Measurements from ENCODE around the gene OXNAD1. TPM values are rescaled to one million over a fixed set of nuclear protein-coding genes. Genes with fewer than 3 reads are reported as not detected.

OXNAD1 gene
- total and polyA plus RNA-seq, 2 donors (not counting 1 experiment from before 2014, with no cell fraction given) = 6.4 to 10.4 TPM

DNA sequence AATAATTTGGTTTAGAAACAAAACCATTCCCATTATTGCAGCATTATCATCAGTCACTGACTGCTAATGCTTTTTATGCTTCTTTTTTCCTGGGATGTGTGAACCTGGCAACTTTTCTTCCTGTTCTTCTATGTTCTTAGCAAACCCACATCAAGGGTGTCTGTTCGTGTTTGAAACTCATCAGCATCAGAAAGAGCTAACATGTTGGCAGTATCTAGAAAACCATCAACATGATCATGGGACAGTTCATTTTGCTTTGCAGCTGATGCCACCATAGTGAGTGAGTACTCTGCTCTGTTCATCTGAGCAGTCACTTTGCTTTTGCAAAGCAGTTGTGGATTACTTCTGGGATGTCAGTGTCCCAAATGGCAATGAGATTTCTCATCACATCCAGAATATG, 6.1 kb upstream of the OXNAD1 start:
- no peak overlapping the region for H3K9ac ChIP-seq (ENCODE audit: insufficient read depth, low read length)
- H3K27ac ChIP-seq (ENCODE audit: insufficient read depth, low read length) = no peak overlapping the region
- H3K4me1 ChIP-seq (ENCODE audit: control insufficient read depth, extremely low read depth, insufficient read depth, low read length) = no peaks in the 10 kb centered on the region
- DNase-seq (ENCODE audit: low read depth in 2 of 2) = no peak
- H3K4me2 ChIP-seq (ENCODE audit: extremely low read depth, insufficient read depth, low read length) = no peak overlapping the region
- H3K9me3 ChIP-seq (ENCODE audit: control insufficient read depth, insufficient read depth, low read depth, low read length) = no peaks in the 10 kb centered on the region
- TF ChIP-seq EZH2 (IDR thresholded peaks at IDR 0.05; ENCODE audit: low read length, missing control alignments) (no peak), CTCF (conservative IDR thresholded peaks at IDR 0.05 in 1 of 2, IDR thresholded peaks at IDR 0.05 in 1 of 2; ENCODE audit: low read depth in 1 of 2, low read length in 2 of 2) (no peak)
- no peaks in the 10 kb centered on the region for H4K20me1 ChIP-seq (ENCODE audit: control insufficient read depth, extremely low read depth, insufficient read depth, low read length)
- H2AFZ ChIP-seq (ENCODE audit: low read length) = no peak overlapping the region
- peaks cover 4% of the 10 kb centered on the region for H3K36me3 ChIP-seq (ENCODE audit: control insufficient read depth, insufficient read depth, low read length)
- H3K79me2 ChIP-seq (ENCODE audit: control insufficient read depth, insufficient read depth, low read length) = peaks cover 26% of the 10 kb centered on the region
- H3K4me3 ChIP-seq (replicated peaks in 1 of 4; ENCODE audit: control extremely low read depth in 1 of 4, insufficient read depth in 1 of 4, low read depth in 3 of 4, low read length in 4 of 4) = no peak overlapping the region
- no peaks in the 10 kb centered on the region for H3K27me3 ChIP-seq (ENCODE audit: control insufficient read depth, insufficient read depth, low read length)

DNA sequence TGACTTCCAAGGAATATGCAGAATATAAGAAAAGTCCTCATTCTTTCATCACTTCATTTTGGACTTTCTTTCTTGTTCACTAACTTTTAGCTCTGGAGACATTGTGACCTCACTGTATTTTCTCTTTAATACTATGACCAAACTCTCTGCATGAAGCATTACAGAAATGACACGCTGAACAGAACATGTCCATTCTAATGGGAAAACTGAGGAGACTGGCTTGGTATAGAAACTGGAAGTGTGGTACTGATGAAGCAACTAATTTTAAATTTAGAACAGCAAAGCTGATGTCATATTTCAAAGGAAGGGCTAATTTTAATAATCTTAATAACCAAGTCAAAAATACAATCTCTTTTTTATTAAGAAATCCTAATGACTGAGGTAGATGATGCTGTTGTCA, 5.0 kb upstream of the OXNAD1 start:
- H3K4me3 ChIP-seq (replicated peaks in 1 of 4; ENCODE audit: control extremely low read depth in 1 of 4, insufficient read depth in 1 of 4, low read depth in 3 of 4, low read length in 4 of 4) = no peak overlapping the region
- H3K79me2 ChIP-seq (ENCODE audit: control insufficient read depth, insufficient read depth, low read length) = peaks cover 33% of the 10 kb centered on the region
- TF ChIP-seq CTCF (conservative IDR thresholded peaks at IDR 0.05 in 1 of 2, IDR thresholded peaks at IDR 0.05 in 1 of 2; ENCODE audit: low read depth in 1 of 2, low read length in 2 of 2) (no peak), EZH2 (IDR thresholded peaks at IDR 0.05; ENCODE audit: low read length, missing control alignments) (no peak)
- no peaks in the 10 kb centered on the region for H3K4me1 ChIP-seq (ENCODE audit: control insufficient read depth, extremely low read depth, insufficient read depth, low read length)
- no peak overlapping the region for H3K27ac ChIP-seq (ENCODE audit: insufficient read depth, low read length)
- H4K20me1 ChIP-seq (ENCODE audit: control insufficient read depth, extremely low read depth, insufficient read depth, low read length) = no peaks in the 10 kb centered on the region
- no peaks in the 10 kb centered on the region for H3K9me3 ChIP-seq (ENCODE audit: control insufficient read depth, insufficient read depth, low read depth, low read length)
- H3K27me3 ChIP-seq (ENCODE audit: control insufficient read depth, insufficient read depth, low read length) = no peaks in the 10 kb centered on the region
- no peak overlapping the region for H3K9ac ChIP-seq (ENCODE audit: insufficient read depth, low read length)
- peaks cover 4% of the 10 kb centered on the region for H3K36me3 ChIP-seq (ENCODE audit: control insufficient read depth, insufficient read depth, low read length)
- H3K4me2 ChIP-seq (ENCODE audit: extremely low read depth, insufficient read depth, low read length) = no peak overlapping the region
- no peak overlapping the region for H2AFZ ChIP-seq (ENCODE audit: low read length)
- no peak for DNase-seq (ENCODE audit: low read depth in 2 of 2)

- Histone ChIP-seq H3K4me1 (ENCODE audit: control insufficient read depth, extremely low read depth, insufficient read depth, low read length) (peaks cover 2% of the 10 kb centered on the region), H3K9me3 (ENCODE audit: control insufficient read depth, insufficient read depth, low read depth, low read length) (no peaks in the 10 kb centered on the region), H3K27ac (ENCODE audit: insufficient read depth, low read length) (no peak overlapping the region), H3K4me3 (replicated peaks in 1 of 4; ENCODE audit: control extremely low read depth in 1 of 4, insufficient read depth in 1 of 4, low read depth in 3 of 4, low read length in 4 of 4) (no peak overlapping the region), H3K36me3 (ENCODE audit: control insufficient read depth, insufficient read depth, low read length) (peaks cover 4% of the 10 kb centered on the region), H4K20me1 (ENCODE audit: control insufficient read depth, extremely low read depth, insufficient read depth, low read length) (no peaks in the 10 kb centered on the region), H3K9ac (ENCODE audit: insufficient read depth, low read length) (no peak overlapping the region), H3K79me2 (ENCODE audit: control insufficient read depth, insufficient read depth, low read length) (peaks cover 39% of the 10 kb centered on the region), H2AFZ (ENCODE audit: low read length) (no peak overlapping the region), H3K4me2 (ENCODE audit: extremely low read depth, insufficient read depth, low read length) (no peak overlapping the region), H3K27me3 (ENCODE audit: control insufficient read depth, insufficient read depth, low read length) (no peaks in the 10 kb centered on the region)
- TF ChIP-seq CTCF (conservative IDR thresholded peaks at IDR 0.05 in 1 of 2, IDR thresholded peaks at IDR 0.05 in 1 of 2; ENCODE audit: low read depth in 1 of 2, low read length in 2 of 2) (no peak), EZH2 (IDR thresholded peaks at IDR 0.05; ENCODE audit: low read length, missing control alignments) (no peak)
- DNase-seq (ENCODE audit: low read depth in 2 of 2) = no peak
Observed at GRCh38 chr3:16262174-16262573, 2.8 kb upstream of the OXNAD1 start.
